ENCODE measurements around the gene WAPL. TPM values are rescaled to one million over a fixed set of nuclear protein-coding genes. Genes with fewer than 3 reads are reported as not detected.

The WAPL gene
- polyA plus RNA-seq, 2 of the 4 experiments (the other 2 are of a cell fraction), result 15.4 to 25.6 TPM

GRCh38 chr10:86523348-86523747 lies 1.8 kb upstream of the WAPL start:
- H3K4me3 ChIP-seq, result no peak overlapping the region; the same call in 2 of the 3 replicates
- CTCF ChIA-PET, result interaction anchor here (0.6 to 2.3 kb wide), 6 partner anchors 12 to 575 kb away, joined by 3 to 16 read pairs (median 6); no protein-coding TSS in a partner anchor

DNA sequence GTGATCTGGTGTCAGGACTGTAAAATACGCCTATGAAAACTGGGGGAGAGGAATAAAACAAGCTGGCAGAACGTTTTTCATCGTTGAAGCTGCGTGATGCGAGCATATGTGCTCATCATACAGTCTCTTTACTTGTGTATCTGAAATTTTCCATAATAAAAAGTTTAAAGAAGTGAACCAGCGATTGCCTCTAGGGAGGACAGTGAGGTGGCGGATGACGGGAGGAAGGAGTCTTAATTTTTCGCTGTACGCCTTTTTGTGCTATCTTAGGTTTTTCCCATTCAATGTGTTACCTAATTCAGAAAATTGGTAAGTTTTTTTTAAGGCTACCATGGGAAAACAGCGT lies 891 bp upstream of the WAPL start:
- TF ChIP-seq, protein P1, sequence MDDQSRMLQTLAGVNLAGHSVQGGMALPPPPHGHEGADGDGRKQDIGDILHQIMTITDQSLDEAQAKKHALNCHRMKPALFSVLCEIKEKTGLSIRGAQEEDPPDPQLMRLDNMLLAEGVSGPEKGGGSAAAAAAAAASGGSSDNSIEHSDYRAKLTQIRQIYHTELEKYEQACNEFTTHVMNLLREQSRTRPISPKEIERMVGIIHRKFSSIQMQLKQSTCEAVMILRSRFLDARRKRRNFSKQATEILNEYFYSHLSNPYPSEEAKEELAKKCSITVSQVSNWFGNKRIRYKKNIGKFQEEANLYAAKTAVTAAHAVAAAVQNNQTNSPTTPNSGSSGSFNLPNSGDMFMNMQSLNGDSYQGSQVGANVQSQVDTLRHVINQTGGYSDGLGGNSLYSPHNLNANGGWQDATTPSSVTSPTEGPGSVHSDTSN (IDR thresholded peaks at IDR 0.05), result no peak
- TF ChIP-seq HDAC2 (IDR thresholded peaks at IDR 0.05), result no peak
- no peak for TF ChIP-seq RFX5 (IDR thresholded peaks at IDR 0.05)
- no peak for TF ChIP-seq POLR2A (IDR thresholded peaks at IDR 0.05; ENCODE audit: low read length)
- TF ChIP-seq GATA3 (IDR thresholded peaks at IDR 0.05; ENCODE audit: borderline replicate concordance), result no peak
- no peak for TF ChIP-seq NPAS2 (CRISPR knock-in tag; IDR thresholded peaks at IDR 0.05; ENCODE audit: borderline replicate concordance)
- no peak for TF ChIP-seq EP300 (IDR thresholded peaks at IDR 0.05)
- TF ChIP-seq NR3C1 (IDR thresholded peaks at IDR 0.05), result no peak
- TF ChIP-seq, protein P2, sequence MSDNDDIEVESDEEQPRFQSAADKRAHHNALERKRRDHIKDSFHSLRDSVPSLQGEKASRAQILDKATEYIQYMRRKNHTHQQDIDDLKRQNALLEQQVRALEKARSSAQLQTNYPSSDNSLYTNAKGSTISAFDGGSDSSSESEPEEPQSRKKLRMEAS (IDR thresholded peaks at IDR 0.05), result no peak
- TF ChIP-seq HOXB5 (CRISPR knock-in tag; IDR thresholded peaks at IDR 0.05), result no peak
- no peak for TF ChIP-seq TFCP2L1 (CRISPR knock-in tag; IDR thresholded peaks at IDR 0.05)
- TF ChIP-seq HOXA7 (CRISPR knock-in tag; IDR thresholded peaks at IDR 0.05), result no peak
- CTCF ChIA-PET, result interaction anchor here (0.7 to 3.2 kb wide), 7 partner anchors 13 to 417 kb away, joined by 3 to 17 read pairs (median 4); no protein-coding TSS in a partner anchor

More at GRCh38 chr10:86523348-86523747, 1.8 kb upstream of the WAPL start:
- TF ChIP-seq SMC3 (IDR thresholded peaks at IDR 0.05) (0 out of 3 replicates have a peak, but pooled peaks have one; percentile 14), E2F6 (IDR thresholded peaks at IDR 0.05; ENCODE audit: borderline replicate concordance, low read depth) (no peak), TFCP2L1 (CRISPR knock-in tag; IDR thresholded peaks at IDR 0.05) (no peak), HMGXB4 (CRISPR knock-in tag; IDR thresholded peaks at IDR 0.05; ENCODE audit: borderline replicate concordance) (no peak), RARB (CRISPR knock-in tag; IDR thresholded peaks at IDR 0.05) (no peak), RAD21 (conservative IDR thresholded peaks at IDR 0.05 in 1 of 2, IDR thresholded peaks at IDR 0.05 in 1 of 2) (peak; percentile 40 to 41), CTCF (IDR thresholded peaks at IDR 0.05) (peak; percentile 18; the same call in 2 of the 3 replicates), CHD4 (IDR thresholded peaks at IDR 0.05; ENCODE audit: borderline replicate concordance) (no peak), ZC3H11A (IDR thresholded peaks at IDR 0.05) (no peak)
- Histone ChIP-seq H3K9me3 (no peaks in the 10 kb centered on the region), H3K27ac (no peak overlapping the region), H3K4me2 (peak overlapping the region; percentile 95), H3K4me1 (peaks cover 38% of the 10 kb centered on the region)
- 50% methylated on average over 1 of the region's 1 CpG for WGBS (ENCODE audit: missing lambda C conversion rate)
- POLR2A ChIA-PET, result no interaction called here
- DNase-seq (ENCODE audit: low read depth in 1 of 2, low spot score in 1 of 2), result peak; percentile 50 to 54
- no peak for ATAC-seq
- FAIRE-seq, result no peak

More for the DNA sequence above, 891 bp upstream of the WAPL start:
- ATAC-seq (no peak), FAIRE-seq (no peak), DNase-seq (ENCODE audit: low read depth in 1 of 2, low spot score in 1 of 2) (no peak)
- 38% methylated on average over 11 of the region's 11 CpGs for WGBS (ENCODE audit: missing lambda C conversion rate)
- peak overlapping the region; percentile 95 for H3K4me3 ChIP-seq
- no peaks in the 10 kb centered on the region for H3K9me3 ChIP-seq
- peaks cover 40% of the 10 kb centered on the region for H3K4me1 ChIP-seq
- H3K4me2 ChIP-seq, result peak overlapping the region; percentile 95
- H3K27ac ChIP-seq, result peak overlapping the region; percentile 89 to 98
- POLR2A ChIA-PET, result interaction anchor here (0.7 to 2.1 kb wide), 4 partner anchors 11 to 122 kb away, joined by 3 to 13 read pairs (median 8); no protein-coding TSS in a partner anchor

All from A549 (cell line).